Measurements from ENCODE around the gene KLHL6. TPM values are rescaled to one million over a fixed set of nuclear protein-coding genes. Genes with fewer than 3 reads are reported as not detected.

The KLHL6 gene
- total and polyA plus RNA-seq, 4 donors: 0.42 to 3.8 (median 1.0) TPM

- no peaks in the 10 kb centered on the region for H3K27me3 ChIP-seq (ENCODE audit: control insufficient read depth in 4 of 4, insufficient read depth in 4 of 4, low read length in 3 of 4)
- 76% methylated on average over 4 of the region's 4 CpGs for WGBS
These were observed 71.0 kb downstream of the KLHL6 start for GRCh38 chr3:183484431-183485075.

More at GRCh38 chr3:183484431-183485075, 71.0 kb downstream of the KLHL6 start:
- H3K36me3 ChIP-seq (ENCODE audit: control insufficient read depth in 4 of 4, insufficient read depth in 3 of 4, low read depth in 1 of 4, low read length in 3 of 4): no peaks in the 10 kb centered on the region
- no peak overlapping the region for H3K4me3 ChIP-seq (ENCODE audit: low read depth in 1 of 3, low read length in 3 of 3)
- no peak for DNase-seq (ENCODE audit: low spot score)
- peaks cover 3 to 34% (median 24%) of the 10 kb centered on the region in 4 donors for H3K4me1 ChIP-seq (ENCODE audit: control insufficient read depth in 4 of 4, insufficient read depth in 4 of 4, low read length in 3 of 4)
- peak overlapping the region; percentile 25 to 36 for H3K27ac ChIP-seq (ENCODE audit: low read depth in 1 of 2, low read length in 2 of 2)
- H3K9me3 ChIP-seq (ENCODE audit: control insufficient read depth in 4 of 4, low read length in 3 of 4): no peaks in the 10 kb centered on the region
- TF ChIP-seq FOXA1 (IDR thresholded peaks at IDR 0.05) (peak; percentile 29), HNF4A (conservative IDR thresholded peaks at IDR 0.05) (peak; percentile 85 to 88), YY1 (IDR thresholded peaks at IDR 0.05) (peak; percentile 59), HNF4G (IDR thresholded peaks at IDR 0.05) (no peak), EGR1 (IDR thresholded peaks at IDR 0.05; ENCODE audit: low read depth in 2 of 2) (no peak), REST (IDR thresholded peaks at IDR 0.05) (peak; percentile 65), GABPA (IDR thresholded peaks at IDR 0.05 in 1 of 2, conservative IDR thresholded peaks at IDR 0.05 in 1 of 2) (no peak), JUND (IDR thresholded peaks at IDR 0.05) (peak in 1 of 2 donors; percentile 28), TAF1 (conservative IDR thresholded peaks at IDR 0.05) (no peak), RXRA (IDR thresholded peaks at IDR 0.05) (peak; percentile 96 to 99), SP1 (IDR thresholded peaks at IDR 0.05) (peak; percentile 93), FOXA2 (IDR thresholded peaks at IDR 0.05) (no peak), RAD21 (IDR thresholded peaks at IDR 0.05) (peak in 1 of 2 donors; percentile 43), NR2F2 (IDR thresholded peaks at IDR 0.05) (peak; percentile 80)
- TF ChIP-seq, protein P1, sequence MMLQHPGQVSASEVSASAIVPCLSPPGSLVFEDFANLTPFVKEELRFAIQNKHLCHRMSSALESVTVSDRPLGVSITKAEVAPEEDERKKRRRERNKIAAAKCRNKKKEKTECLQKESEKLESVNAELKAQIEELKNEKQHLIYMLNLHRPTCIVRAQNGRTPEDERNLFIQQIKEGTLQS (IDR thresholded peaks at IDR 0.05): peak; percentile 90
- TF ChIP-seq, protein P2, sequence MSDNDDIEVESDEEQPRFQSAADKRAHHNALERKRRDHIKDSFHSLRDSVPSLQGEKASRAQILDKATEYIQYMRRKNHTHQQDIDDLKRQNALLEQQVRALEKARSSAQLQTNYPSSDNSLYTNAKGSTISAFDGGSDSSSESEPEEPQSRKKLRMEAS (IDR thresholded peaks at IDR 0.05): peak; percentile 33
- TF ChIP-seq, protein P3, sequence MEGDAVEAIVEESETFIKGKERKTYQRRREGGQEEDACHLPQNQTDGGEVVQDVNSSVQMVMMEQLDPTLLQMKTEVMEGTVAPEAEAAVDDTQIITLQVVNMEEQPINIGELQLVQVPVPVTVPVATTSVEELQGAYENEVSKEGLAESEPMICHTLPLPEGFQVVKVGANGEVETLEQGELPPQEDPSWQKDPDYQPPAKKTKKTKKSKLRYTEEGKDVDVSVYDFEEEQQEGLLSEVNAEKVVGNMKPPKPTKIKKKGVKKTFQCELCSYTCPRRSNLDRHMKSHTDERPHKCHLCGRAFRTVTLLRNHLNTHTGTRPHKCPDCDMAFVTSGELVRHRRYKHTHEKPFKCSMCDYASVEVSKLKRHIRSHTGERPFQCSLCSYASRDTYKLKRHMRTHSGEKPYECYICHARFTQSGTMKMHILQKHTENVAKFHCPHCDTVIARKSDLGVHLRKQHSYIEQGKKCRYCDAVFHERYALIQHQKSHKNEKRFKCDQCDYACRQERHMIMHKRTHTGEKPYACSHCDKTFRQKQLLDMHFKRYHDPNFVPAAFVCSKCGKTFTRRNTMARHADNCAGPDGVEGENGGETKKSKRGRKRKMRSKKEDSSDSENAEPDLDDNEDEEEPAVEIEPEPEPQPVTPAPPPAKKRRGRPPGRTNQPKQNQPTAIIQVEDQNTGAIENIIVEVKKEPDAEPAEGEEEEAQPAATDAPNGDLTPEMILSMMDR (IDR thresholded peaks at IDR 0.05; ENCODE audit: low read depth, low read length, missing input control): no peak
- TF ChIP-seq, protein P4, sequence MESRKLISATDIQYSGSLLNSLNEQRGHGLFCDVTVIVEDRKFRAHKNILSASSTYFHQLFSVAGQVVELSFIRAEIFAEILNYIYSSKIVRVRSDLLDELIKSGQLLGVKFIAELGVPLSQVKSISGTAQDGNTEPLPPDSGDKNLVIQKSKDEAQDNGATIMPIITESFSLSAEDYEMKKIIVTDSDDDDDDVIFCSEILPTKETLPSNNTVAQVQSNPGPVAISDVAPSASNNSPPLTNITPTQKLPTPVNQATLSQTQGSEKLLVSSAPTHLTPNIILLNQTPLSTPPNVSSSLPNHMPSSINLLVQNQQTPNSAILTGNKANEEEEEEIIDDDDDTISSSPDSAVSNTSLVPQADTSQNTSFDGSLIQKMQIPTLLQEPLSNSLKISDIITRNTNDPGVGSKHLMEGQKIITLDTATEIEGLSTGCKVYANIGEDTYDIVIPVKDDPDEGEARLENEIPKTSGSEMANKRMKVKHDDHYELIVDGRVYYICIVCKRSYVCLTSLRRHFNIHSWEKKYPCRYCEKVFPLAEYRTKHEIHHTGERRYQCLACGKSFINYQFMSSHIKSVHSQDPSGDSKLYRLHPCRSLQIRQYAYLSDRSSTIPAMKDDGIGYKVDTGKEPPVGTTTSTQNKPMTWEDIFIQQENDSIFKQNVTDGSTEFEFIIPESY (IDR thresholded peaks at IDR 0.05): peak; percentile 28
- H3K9ac ChIP-seq (ENCODE audit: low read depth in 1 of 2, low read length in 2 of 2): no peak overlapping the region

Data from liver (tissue), 9 donors.